Measurements from ENCODE around the gene MFNG. TPM values are rescaled to one million over a fixed set of nuclear protein-coding genes. Genes with fewer than 3 reads are reported as not detected.

Gene MFNG
- total RNA-seq, 2 experiments from 2014 or later = 101 to 106 TPM

- Mint-ChIP-seq H3K4me1 (ENCODE audit: low read depth) (peaks cover 21% of the 10 kb centered on the region), H3K27ac (no peak overlapping the region), H3K4me3 (no peak overlapping the region), H3K36me3 (no peaks in the 10 kb centered on the region), H3K27me3 (peaks cover 60% of the 10 kb centered on the region), H3K9me3 (no peaks in the 10 kb centered on the region)
- DNase-seq = no peak
- CTCF ChIA-PET = no interaction called here
- POLR2A ChIA-PET = no interaction called here
- intact Hi-C loops (cut with micrococcal nuclease) = no loop called here
Observed at GRCh38 chr22:37421468-37421877, 64.7 kb downstream of the MFNG start.

- Mint-ChIP-seq H3K27me3 (peaks cover 60% of the 10 kb centered on the region), H3K9me3 (no peaks in the 10 kb centered on the region), H3K4me3 (peak overlapping the region; percentile 67), H3K27ac (no peak overlapping the region), H3K36me3 (no peaks in the 10 kb centered on the region), H3K4me1 (ENCODE audit: low read depth) (peaks cover 27% of the 10 kb centered on the region)
- ChIA-PET CTCF (no interaction called here), POLR2A (no interaction called here)
- no peak for DNase-seq
- intact Hi-C loops (cut with micrococcal nuclease) = no loop called here
Observed at GRCh38 chr22:37420686-37421467, 65.3 kb downstream of the MFNG start.

- no peak overlapping the region for H3K27ac Mint-ChIP-seq
- peak; percentile 61 for DNase-seq
- no peaks in the 10 kb centered on the region for H3K9me3 Mint-ChIP-seq
- H3K36me3 Mint-ChIP-seq = no peaks in the 10 kb centered on the region
- H3K4me3 Mint-ChIP-seq = peak overlapping the region; percentile 67
- peaks cover 54% of the 10 kb centered on the region for H3K27me3 Mint-ChIP-seq
- intact Hi-C loops (cut with micrococcal nuclease) = no loop called here
- CTCF ChIA-PET = no interaction called here
- H3K4me1 Mint-ChIP-seq (ENCODE audit: low read depth) = peaks cover 28% of the 10 kb centered on the region
- POLR2A ChIA-PET = no interaction called here
Observed at GRCh38 chr22:37419969-37420685, 66.1 kb downstream of the MFNG start.

- Mint-ChIP-seq H3K4me3 (peak overlapping the region; percentile 60), H3K9me3 (no peaks in the 10 kb centered on the region), H3K4me1 (ENCODE audit: low read depth) (peaks cover 28% of the 10 kb centered on the region), H3K36me3 (no peaks in the 10 kb centered on the region), H3K27me3 (peaks cover 56% of the 10 kb centered on the region), H3K27ac (no peak overlapping the region)
- intact Hi-C loops (cut with micrococcal nuclease) = no loop called here
- ChIA-PET CTCF (no interaction called here), POLR2A (no interaction called here)
- no peak for DNase-seq
Observed at GRCh38 chr22:37419370-37419968, 66.7 kb downstream of the MFNG start.

Other genes with a start within 250 kb of the MFNG start
- gene RAC2, start 242.1 kb downstream of the MFNG start, total RNA-seq = 100 to 1,000 TPM; 714 to 727 TPM
- 10 to 100 TPM; 58.7 to 60.5 TPM for gene CYTH4, start 203.9 kb downstream of the MFNG start, total RNA-seq
- gene ELFN2, start 58.9 kb downstream of the MFNG start, total RNA-seq = under 1 TPM; 0.39 to 0.57 TPM
- under 1 TPM in 1 of 2 experiments, not detected in 1; 0.12 TPM for gene CARD10, start 33.0 kb upstream of the MFNG start, total RNA-seq
- 1 to 10 TPM; 1.4 to 1.9 TPM for gene CDC42EP1, start 74.1 kb upstream of the MFNG start, total RNA-seq
- not detected for gene LGALS2, start 93.7 kb upstream of the MFNG start, total RNA-seq
- 10 to 100 TPM; 59.0 to 61.1 TPM for gene GGA1, start 122.5 kb upstream of the MFNG start, total RNA-seq
- gene SH3BP1, start 153.3 kb upstream of the MFNG start, total RNA-seq = 100 to 1,000 TPM in 1 of 2 experiments, 10 to 100 TPM in 1; 97.6 to 102 TPM
- 10 to 100 TPM; 21.9 to 22.9 TPM for gene PDXP, start 172.3 kb upstream of the MFNG start, total RNA-seq
- gene LGALS1, start 189.3 kb upstream of the MFNG start, total RNA-seq = 100 to 1,000 TPM; 816 to 833 TPM
- gene NOL12, start 200.0 kb upstream of the MFNG start, total RNA-seq = 10 to 100 TPM; 32.5 to 33.3 TPM
- 10 to 100 TPM; 25.0 to 26.8 TPM for gene TRIOBP, start 210.7 kb upstream of the MFNG start, total RNA-seq